T-helper 1 cell (primary cell): ENCODE data around the gene DUX4.
"Not testable (repeated sequence)": the region's sequence is repeated elsewhere in the genome, so short reads cannot be mapped to it uniquely, and the experiment has no call there.

Experiments
- DNase-seq, 5 donors: peaks; one replicate each; pipeline ENCODE4 v3.0.0-alpha.2; 2012 to 2020
- total RNA-seq, 4 donors: gene quantifications; one replicate each; lab custom pipeline; 2026; lab: John Stamatoyannopoulos, UW

Gene DUX4
- total RNA-seq, result 0 reads per million in 4 donors

DNA sequence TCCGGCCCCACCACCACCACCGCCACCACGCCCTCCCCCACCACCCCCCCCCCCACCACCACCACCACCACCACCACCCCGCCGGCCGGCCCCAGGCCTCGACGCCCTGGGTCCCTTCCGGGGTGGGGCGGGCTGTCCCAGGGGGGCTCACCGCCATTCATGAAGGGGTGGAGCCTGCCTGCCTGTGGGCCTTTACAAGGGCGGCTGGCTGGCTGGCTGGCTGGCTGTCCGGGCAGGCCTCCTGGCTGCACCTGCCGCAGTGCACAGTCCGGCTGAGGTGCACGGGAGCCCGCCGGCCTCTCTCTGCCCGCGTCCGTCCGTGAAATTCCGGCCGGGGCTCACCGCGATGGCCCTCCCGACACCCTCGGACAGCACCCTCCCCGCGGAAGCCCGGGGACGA, at the start of gene DUX4:
Gene DUX4 (plus strand): TSS at position 347 of the 400 bp plus-strand sequence. CDS start 0 bp downstream, at position 347.
- not testable (repeated sequence) for DNase-seq

DNA sequence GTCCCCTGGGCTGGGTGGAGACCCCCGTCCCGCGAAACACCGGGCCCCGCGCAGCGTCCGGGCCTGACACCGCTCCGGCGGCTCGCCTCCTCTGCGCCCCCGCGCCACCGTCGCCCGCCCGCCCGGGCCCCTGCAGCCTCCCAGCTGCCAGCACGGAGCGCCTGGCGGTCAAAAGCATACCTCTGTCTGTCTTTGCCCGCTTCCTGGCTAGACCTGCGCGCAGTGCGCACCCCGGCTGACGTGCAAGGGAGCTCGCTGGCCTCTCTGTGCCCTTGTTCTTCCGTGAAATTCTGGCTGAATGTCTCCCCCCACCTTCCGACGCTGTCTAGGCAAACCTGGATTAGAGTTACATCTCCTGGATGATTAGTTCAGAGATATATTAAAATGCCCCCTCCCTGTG, 1.9 kb downstream of the DUX4 start:
- not testable (repeated sequence) for DNase-seq

DNA sequence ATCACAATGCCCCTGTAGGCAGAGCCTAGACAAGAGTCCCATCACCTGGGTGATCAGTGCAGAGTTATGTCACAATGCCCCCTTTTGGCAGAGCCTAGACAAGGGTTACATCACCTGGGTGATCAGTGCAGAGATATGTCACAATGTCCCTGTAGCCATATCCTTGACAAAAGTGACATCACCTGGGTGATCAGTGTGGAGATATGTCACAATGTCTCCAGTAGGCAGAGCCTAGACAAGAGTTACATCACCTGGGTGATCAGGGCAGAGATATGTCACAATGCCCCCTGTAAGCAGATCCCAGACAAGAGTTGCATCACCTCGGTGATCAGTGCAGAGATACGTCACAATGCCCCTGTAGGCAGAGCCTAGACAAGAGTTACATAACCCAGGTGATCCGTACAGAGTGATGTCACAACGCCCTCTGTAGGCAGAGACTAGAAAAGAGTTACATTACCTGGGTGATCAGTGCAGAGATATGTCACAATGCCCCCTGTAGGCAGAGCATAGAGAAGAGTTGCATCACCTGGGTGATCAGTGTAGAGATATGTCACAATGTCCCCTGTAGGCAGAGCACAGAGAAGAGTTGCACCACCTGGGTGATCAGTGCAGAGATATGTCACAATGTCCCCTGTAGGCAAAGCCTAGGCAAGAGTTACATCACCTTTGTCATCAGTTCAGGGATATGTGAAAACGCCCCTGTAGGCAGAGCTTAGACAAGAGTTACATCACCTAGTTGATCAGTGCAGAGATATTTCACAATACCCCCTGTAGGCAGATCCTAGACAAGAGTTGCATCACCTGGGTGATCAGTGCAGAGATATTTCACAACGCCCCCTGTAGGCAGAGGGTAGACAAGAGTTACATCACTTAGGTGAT, 4.4 kb downstream of the DUX4 start:
- peak in 1 of 5 donors; percentile 2 for DNase-seq

DNA sequence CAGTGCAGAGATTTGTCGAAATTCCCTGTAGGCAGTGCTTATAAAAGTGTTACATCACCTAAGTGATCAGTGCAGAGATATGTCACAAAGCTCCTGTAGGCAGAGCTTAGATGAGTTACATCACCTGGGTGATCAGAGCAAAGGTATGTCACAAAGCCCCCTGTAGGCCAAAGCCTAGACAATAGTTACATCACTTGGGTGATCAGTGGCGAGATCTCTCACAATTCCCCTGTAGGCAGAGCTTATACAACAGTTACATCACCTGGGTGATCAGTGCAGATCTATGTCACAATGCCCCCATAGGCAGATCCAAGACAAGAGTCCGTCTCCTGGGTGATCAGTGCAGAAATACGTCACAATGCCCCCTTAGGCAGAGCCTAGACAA, 5.0 kb downstream of the DUX4 start:
- not testable (repeated sequence) for DNase-seq

DNA sequence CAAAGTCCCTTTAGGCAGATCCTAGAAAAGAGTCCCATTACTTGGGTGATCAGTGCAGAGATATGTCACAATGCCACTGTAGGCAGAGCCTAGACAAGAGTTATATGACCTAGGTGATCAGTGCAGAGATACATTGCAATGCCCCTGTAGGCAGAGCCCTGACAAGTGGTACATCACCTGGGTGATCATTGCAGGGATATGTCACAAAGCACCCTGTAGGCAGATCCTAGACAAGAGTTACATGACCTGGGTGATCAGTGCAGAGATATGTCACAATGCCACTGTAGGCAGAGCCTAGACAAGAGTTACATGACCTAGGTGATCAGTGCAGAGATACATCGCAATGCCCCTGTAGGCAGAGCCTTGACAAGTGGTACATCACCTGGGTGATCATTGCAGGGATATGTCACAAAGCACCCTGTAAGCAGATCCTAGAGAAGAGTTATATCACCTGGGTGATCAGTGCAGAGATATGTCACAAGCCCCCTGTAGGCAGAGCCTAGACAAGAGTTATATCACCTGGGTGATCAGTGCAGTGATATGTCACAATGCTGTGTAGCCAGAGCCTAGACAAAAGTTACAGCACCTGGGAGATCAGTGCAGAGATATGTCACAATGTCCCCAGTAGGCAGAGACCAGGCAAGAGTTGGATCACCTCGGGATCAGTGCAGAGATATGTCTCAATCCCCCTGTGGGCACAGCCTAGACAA, 5.6 kb downstream of the DUX4 start:
- DNase-seq, result not testable (repeated sequence)

DNA sequence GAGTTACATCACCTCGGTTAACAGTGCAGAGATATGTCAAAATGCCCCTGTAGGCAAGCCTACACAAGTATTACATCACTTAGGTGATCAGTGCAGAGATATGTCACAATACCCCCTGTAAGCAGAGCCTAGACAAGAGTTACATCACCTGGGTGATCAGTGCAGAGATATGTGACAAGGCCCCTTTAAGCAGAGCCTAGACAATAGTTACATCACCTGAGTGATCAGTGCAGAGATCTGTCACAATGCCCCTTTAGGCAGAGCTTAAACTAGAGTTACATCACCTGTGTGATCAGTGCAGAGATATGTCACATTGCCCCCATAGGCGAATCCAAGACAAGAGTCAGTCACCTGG, 6.1 kb downstream of the DUX4 start:
- DNase-seq, result not testable (repeated sequence)

DNA sequence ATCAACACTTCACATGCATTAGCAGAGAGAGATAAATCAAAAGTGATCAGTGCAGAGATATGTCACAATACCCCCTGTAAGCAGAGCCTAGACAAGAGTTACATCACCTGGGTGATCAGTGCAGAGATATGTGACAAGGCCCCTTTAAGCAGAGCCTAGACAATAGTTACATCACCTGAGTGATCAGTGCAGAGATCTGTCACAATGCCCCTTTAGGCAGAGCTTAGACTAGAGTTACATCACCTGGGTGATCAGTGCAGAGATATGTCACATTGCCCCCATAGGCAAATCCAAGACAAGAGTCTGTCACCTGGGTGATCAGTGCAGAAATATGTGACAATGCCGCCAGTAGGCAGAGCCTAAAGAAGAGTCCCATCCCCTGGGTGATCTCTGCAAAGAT, 7.4 kb downstream of the DUX4 start:
- not testable (repeated sequence) for DNase-seq

DNA sequence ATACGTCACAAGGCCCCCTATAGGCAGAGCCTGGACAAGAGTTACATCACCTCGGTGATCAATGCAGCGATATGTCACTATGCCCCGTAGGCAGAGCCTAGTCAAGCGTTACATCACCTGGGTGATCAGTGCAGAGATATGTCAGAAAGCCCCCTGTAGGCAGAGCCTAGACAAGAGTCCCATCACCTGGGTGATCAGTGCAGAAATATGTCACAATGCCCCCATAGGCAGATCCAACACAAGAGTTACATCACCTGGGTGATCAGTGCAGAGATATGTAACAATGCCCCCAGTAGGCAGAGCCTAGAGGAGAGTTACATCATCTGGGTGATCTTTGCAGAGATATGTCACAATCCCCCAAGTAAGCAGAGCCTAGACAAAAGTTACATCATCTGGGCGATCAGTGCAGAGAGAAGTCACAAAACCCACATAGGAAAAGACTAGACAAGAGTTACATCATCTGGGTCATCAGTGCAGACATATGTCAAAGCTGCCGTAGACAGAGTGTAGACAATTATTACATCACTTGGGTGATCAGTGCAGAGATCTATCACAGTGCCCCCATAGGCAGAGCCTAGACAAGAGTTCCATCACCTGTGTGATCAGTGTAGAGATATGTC, 8.0 kb downstream of the DUX4 start:
- DNase-seq, result peak in 2 of 5 donors; percentile 4 to 19

DNA sequence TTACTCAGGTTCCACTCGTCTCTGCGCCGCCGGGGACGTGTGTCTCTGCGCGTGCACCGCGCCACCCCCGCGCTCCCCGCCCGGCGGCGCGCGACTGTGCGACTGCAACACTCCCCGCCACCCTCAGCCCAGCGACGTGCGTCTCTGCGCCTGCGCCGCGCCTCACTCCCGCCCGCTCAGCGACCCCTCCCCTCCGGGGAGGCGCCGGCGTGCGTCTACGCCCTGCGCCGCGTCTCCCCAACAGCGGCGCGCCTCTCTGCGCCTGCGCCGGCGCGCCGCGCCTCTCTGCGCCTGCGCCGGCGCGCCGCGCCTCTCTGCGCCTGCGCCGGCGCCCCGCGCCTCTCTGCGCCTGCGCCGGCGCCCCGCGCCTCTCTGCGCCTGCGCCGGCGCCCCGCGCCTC, 29.9 kb downstream of the DUX4 start:
- peak in 1 of 5 donors; percentile 2 for DNase-seq
